Midbrain (tissue), 1 donor: ENCODE measurements around the gene PRPH.
"Not testable (repeated sequence)": the region's sequence is repeated elsewhere in the genome, so short reads cannot be mapped to it uniquely, and the experiment has no call there.

Source experiments
- DNase-seq: peaks from one replicate; lab custom pipeline; 2025; lab: John Stamatoyannopoulos, UW

PRPH gene

DNA sequence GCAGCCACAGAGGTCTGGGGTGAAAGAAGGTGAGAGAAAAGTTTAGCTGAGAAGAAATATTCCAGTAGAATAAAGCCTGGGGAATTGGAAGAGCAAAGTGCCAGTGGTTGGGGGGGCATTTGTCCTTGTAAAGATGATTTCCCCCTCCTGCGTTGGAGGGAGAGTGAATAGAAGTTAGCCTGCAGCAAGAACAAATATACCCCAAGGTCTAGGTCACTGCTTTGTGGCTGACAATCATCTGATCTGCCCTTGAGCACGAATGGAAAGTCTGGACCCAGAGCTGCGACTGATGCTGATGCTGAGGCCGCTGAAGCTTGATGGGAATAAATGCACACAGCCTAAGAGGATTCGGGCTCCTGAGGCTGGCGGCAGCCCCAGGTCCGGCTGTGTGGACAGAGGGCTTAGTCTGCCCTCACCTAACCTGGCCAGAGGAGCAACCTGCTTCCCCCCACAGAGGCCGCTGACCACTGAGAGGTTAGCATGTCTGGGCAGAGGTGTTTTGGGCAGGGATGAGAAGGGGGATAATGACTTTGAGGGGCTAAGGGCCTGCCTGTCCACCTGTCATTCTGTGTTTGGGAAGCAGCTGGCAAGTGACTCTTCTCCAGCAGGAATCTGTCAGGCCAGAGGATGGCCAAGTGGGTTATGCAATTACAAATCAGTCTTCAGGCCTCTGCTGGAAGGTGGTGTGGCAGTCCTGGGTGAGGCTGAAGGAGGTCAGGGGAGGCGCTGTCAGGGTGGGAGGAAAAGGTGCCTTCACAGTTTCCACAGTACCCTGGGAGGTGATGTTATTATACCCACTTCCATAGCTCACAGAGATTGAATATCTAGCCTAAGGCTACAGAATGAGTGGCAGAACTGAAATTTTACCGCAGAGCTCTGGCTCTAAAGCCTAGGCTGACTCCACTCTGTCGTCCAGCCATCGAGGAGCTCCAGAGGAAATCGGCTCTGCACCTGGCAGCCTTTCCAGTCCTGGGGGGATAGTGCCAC, 18.4 kb upstream of the PRPH start:
- no peak for DNase-seq

DNA sequence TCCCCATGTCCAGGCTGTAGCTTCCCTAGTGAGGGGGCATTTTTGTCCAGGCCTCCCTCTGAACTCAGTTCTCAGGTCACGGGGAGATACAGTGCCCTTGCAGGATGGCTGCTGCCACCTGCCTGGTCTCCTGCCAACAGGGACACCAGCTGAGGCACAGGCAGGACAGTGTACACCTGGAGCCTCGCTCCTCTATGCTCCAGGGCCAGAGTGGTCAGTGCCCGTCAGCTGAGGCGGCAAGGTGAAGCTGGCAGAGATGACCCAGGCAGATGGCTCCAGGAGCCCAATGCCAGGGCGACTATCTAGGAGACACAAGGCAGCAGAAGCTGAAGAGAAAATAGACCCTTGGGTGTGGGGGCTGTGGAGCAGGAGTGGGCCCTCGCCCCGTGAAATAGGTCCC, 17.5 kb upstream of the PRPH start:
- no peak for DNase-seq

DNA sequence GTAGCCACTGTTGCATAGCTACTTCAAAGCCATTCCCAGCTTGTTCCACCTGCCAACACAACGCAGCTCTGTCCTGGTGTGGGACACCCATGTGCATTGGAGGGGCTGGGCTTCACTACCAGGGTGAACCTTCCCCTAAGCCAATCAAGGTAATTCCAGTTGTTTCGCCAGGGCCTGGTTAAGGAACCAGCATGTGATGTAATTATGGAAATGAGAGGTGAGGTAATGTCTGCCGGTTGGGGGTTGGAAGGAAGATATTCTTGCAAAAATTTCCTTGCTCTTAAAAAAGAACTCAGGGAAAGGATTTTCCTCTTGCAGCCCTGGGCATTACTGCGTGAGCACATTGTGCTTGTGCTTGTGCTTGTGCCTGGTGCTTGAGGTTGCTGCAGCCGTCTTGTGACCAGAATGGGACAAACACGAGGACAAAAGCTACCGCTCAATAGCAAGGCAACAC, 15.2 kb upstream of the PRPH start:
- DNase-seq = no peak

- DNase-seq = not testable (repeated sequence)
Observed at GRCh38 chr12:49280545-49280944, 14.4 kb upstream of the PRPH start.

DNA sequence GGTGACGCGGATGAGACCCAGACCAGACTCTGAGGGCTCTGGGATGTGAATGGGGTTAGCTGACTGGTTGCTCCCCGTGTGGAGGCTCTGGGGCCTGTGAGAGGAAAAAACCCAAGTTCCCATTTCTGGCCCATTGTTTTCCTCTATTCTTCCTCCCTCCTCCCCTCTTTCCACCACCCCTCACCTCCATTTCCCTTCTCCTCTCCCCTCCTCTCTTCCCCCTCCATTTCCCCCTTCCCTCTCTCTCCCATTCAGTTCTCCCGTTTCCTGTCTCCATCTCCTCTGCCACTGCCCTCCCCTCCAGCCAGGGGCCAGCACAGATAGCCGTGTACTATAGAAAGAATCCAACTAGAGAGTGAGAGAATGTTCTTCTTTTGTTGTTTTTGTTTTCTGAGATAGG, 12.6 kb upstream of the PRPH start:
- DNase-seq = no peak

DNA sequence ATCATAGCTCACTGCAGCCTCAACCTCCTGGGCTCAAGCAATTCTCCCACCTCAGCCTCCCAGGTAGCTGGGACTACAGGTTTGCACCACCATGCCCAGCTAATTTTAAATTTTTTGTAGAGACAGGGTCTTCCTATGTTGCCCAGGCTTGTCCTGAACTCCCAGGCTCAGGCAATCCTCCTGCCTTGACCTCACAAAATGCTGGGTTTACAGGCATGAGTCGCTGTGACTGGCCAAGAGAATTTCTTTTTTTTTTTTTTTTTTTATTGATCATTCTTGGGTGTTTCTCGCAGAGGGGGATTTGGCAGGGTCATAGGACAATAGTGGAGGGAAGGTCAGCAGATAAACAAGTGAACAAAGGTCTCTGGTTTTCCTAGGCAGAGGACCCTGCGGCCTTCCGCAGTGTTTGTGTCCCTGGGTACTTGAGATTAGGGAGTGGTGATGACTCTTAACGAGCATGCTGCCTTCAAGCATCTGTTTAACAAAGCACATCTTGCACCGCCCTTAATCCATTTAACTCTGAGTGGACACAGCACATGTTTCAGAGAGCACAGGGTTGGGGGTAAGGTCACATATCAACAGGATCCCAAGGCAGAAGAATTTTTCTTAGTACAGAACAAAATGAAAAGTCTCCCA, 12.1 kb upstream of the PRPH start:
- DNase-seq = not testable (repeated sequence)

DNA sequence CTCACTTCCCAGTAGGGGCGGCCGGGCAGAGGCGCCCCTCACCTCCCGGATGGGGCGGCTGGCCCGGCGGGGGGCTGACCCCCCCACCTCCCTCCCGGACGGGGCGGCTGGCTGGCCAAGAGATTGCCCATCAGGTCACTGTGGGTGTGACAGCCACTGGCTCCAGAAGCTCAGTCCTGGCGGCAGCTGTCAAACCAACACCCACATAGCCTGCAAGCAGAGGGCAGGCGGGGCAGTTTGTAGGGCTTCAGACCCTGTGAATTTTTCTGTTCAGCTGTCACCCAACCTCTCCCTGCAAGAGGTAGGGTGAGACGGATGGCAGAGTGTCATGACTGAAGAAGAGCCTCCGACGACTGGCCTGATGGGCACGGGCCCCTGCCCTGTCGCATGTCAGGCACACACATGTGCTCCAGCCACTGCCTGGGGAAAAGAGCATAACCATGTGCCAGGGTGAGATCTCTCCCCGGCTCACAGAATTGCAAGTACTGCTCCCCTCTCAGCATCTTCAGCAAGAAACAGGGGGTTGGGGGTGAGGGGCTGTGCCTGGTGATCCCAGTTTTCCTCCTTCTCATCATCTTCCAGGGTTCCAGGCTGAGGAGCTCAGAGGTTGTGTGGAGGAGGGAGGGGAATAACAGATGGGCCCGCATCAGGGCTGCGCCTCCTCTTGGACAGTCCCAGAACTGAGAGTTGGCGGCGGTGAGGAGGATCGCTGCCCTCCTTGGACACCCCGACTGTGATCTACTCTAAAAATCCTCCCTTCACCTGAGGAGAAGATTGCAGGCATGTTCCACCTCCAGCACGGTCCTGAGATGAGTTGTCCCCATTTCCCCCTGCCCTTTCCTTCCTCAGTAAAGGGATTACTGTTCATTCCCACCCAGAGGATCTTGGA, 11.2 kb upstream of the PRPH start:
- DNase-seq = no peak

- DNase-seq = no peak
Observed at GRCh38 chr12:49284672-49285071, 10.3 kb upstream of the PRPH start.

- no peak for DNase-seq
Observed at GRCh38 chr12:49287876-49288275, 7.1 kb upstream of the PRPH start.

GRCh38 chr12:49288412-49288853, 6.5 kb upstream of the PRPH start:
- DNase-seq = peak; percentile 30

- no peak for DNase-seq
Observed at GRCh38 chr12:49288922-49289555, 5.9 kb upstream of the PRPH start.

- no peak for DNase-seq
Observed at GRCh38 chr12:49292729-49293055, 2.3 kb upstream of the PRPH start.

GRCh38 chr12:49293056-49293956, 1.6 kb upstream of the PRPH start:
- DNase-seq = no peak

- DNase-seq = no peak
Observed at GRCh38 chr12:49294086-49294803, 702 bp upstream of the PRPH start.

DNA sequence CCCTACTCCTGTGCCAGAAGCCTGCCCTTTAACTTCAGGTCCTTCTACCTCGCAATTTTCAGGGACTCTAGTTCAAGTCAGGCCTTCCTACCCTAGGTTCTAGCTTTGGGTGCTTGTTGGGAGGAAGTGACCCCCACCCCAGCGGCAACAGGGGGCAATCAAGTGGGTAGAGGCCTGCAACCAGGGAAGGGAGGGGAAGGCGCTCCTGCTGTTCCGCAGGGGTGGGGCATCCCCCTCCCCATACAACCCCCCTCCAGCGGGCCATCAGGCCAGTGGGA, 204 bp upstream of the PRPH start:
- no peak for DNase-seq

DNA sequence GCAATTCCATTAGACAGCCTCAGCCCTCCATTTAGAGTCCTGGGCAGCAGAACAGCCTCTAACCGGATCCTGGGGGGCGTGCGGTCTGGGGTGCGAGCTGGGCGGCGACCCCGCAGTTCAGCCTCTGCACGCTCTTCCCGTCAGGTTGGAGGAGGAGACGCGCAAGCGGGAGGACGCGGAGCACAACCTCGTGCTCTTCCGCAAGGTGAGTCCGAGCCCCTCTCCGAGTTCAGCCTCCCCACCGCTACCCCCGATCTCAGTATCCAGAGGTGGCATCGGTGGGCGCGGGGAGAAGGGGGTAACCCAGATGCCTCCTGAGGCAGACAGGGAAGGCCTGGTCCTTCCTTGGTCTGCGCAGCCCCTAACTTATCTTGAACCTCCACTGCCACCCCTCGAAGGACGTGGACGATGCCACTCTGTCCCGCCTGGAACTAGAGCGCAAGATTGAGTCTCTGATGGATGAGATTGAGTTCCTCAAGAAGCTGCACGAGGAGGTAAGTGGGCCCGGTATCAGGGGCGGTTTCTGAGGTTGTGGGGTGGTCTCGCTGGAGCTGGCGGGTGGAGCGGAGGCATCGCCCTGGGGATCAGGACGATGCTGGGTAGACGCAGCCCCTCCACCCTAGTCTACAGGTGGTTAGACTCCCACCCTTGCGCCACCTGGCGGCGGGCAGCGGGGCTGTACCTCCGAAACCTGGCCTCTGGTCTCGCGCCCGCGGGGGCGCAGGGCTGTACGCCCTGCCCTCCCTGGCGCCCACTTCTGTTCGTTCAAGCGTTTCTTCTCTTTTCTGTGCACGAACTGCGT, 1.3 kb downstream of the PRPH start:
- DNase-seq = no peak

DNA sequence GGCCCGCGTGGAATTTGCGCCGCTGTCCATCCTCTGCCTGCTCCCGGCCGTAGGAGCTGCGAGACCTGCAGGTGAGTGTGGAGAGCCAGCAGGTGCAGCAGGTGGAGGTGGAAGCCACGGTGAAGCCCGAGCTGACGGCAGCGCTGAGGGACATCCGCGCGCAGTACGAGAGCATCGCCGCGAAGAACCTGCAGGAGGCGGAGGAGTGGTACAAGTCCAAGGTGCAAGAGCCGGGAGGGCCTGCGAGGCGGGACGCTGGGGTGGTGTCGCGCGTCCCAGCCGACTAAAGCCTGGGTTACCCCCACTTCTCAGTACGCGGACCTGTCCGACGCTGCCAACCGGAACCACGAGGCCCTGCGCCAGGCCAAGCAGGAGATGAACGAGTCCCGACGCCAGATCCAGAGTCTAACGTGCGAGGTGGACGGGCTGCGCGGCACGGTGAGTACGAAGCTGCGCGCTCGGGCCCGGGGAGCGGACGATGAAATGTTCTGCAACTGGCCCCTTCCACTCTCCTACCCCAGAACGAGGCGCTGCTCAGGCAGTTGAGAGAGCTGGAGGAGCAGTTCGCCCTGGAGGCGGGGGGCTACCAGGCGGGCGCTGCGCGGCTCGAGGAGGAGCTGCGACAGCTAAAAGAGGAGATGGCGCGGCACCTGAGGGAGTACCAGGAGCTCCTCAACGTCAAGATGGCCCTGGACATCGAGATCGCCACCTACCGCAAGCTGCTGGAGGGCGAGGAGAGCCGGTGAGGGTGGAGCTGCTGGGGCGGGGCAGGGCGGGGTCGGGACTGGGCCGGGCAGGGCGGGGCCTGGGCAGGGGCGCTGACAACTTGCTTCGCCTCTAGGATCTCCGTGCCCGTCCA, 2.1 kb downstream of the PRPH start:
- no peak for DNase-seq

DNA sequence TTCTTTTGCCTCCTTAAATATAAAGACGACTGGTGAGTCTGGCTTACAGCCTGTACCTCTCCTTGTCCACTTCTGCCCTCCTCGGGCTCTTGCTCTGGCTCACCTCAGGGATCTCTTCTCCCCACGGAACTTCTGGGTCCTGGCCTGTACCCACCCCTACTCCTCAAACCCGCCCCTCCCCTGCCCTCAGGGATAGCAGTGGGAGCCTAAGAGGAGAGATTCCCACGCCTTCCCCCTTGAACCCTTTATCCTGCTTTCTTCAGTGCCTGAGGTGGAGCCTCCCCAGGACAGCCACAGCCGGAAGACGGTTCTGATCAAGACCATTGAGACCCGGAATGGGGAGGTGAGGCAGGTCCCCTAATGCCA, 2.7 kb downstream of the PRPH start:
- DNase-seq = no peak

GRCh38 chr12:49298160-49298559, 3.2 kb downstream of the PRPH start:
- no peak for DNase-seq
